Head of caudate nucleus (tissue), 42 donors: ENCODE results near the gene MRPL55.
A peak's percentile ranks its signal among the peaks of the same experiment; 100 is the strongest.

ENCODE experiments used
- DNase-seq, 42 donors: peaks; one replicate each; pipeline versions ENCODE4 v3.0.0 to v3.0.0-alpha.2; 2020 to 2021; ENCODE audit warnings: mixed read lengths in 7 of 42
- intact Hi-C: fragments of 100-400 bp; cut with DNase I; formaldehyde crosslinking; loops from one replicate; pipeline ENCODE4 v1.15.0; 2022

The MRPL55 gene

DNA sequence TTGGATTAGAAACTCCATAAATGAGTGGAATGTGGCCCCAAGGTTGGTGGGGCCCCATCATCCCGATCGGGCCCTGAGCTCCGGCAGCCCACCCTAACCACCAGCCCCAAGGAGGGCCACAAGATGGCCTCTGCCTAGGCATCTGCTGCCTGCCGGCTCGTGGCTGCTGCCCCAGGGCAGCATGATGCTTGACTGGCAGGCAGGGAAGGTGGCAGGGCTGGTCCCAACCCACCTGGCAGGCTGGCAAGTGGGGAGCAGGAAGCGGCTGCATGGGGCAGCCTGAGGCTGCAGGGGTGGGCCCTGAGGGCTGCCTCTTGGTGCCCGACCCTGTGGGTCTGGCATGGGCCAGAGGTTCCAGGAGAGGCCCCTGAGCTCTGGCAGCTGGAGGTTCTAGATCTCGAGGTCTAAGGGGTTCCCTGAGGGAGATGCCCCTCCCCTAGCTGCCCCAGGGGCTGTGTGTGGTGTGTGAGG is 39.9 kb upstream of the MRPL55 start:
- intact Hi-C loops, result no loop called here
- peak in 1 of 42 donors; percentile 12 for DNase-seq

DNA sequence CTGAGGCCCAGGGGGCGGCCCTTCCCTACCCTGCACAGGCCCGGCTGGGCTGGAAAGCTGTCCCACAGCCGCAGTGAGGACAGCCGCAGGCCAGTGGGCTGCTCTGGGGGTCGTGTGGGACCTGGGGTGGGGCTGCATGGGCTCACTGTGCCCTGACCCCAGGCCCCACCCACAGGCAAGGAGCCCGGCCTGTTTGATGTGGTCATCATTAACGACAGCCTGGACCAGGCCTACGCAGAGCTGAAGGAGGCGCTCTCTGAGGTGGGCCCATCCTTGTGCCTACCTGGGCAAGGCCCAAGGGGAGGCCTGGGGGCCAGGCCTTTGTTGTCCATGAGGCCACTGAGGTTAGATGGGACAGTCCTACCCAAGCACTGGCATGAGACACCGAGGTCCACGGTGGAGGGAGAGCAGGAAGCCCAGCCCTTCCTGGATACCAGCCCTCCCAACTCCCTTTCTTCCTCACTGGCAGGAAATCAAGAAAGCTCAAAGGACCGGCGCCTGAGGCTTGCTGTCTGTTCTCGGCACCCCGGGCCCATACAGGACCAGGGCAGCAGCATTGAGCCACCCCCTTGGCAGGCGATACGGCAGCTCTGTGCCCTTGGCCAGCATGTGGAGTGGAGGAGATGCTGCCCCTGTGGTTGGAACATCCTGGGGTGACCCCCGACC is 39.2 kb upstream of the MRPL55 start:
- peak in 8 of 42 donors; percentile 6 to 37 (median 19) for DNase-seq
- intact Hi-C loops, result no loop called here

DNA sequence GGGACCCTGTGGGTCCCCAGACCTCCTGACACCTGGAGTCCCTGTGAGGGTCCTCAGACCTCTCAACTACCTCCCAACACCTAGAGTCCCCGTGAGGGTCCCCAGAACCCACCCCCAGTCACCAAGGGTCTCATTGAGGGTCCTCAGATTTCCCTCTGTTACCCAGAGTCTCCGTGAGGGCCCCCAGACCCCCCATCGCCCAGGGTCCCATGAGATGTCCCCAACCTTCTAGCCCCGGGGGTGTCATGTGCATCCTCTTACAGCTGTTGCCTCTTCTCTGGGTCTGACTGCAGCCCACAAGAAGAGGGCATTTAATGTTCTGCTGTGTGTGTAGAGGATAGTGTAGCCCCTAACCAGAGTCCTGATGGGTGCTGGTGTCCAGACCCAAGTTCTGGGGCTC is 38.7 kb upstream of the MRPL55 start:
- intact Hi-C loops, result no loop called here
- DNase-seq, result peak in 4 of 42 donors; percentile 2 to 13 (median 8)

DNA sequence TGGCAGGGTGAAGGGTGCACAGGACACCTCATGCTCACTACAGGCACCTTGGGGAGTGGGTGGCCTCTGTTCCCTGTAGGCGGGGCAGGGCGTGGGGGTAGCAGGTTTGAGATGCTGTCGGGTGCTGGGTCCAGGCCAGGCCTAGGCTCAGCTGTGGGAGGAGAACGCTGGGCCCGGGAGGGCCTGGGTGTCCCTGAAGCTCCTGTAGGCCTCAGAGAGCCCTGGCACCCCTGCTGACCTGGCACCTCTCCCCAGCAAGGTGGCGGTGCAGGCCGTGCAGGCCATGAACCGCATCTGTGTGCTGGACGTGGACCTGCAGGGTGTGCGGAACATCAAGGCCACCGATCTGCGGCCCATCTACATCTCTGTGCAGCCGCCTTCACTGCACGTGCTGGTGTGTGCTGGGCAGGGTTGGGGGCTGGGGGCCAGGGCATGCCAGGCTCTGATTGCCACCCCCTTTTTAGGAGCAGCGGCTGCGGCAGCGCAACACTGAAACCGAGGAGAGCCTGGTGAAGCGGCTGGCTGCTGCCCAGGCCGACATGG is 38.1 kb upstream of the MRPL55 start:
- intact Hi-C loops, result no loop called here

DNA sequence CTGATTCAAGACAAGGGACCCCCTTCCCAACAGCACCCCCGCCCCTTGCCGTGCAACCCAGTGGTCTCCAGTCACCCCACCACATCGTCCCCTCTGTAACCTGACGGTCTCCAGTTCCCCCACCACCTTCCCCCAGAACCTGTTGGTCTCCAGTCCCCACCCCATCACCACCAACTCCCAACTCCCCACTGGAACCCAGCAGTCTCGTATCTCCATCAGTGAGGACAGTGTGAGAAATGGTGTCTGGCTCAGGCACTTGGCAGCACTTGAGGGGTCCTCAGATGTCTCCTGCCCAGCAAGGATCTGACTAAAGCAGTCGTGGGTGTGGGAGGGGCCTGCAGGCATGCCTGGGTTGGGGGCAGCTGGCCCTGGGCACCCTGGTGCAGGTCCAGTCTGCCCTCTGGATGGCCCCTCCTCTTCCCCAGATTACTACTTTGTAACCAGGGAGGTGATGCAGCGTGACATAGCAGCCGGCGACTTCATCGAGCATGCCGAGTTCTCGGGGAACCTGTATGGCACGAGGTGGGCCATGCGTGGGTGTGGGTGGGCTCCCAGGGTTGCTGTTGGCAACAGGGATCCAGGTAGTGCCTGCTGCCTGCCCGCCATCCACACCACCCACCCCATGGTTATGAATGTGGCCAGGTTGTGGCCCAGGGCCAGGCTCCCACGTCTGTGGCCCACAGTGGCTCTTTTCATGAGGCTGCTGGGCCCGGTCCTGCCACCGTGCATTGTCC is 37.5 kb upstream of the MRPL55 start:
- intact Hi-C loops, result no loop called here
- DNase-seq, result peak in 4 of 42 donors; percentile 1 to 15 (median 10)

More for the DNA sequence above, 38.1 kb upstream of the MRPL55 start:
- peak in 5 of 42 donors; percentile 3 to 27 (median 11) for DNase-seq

DNA sequence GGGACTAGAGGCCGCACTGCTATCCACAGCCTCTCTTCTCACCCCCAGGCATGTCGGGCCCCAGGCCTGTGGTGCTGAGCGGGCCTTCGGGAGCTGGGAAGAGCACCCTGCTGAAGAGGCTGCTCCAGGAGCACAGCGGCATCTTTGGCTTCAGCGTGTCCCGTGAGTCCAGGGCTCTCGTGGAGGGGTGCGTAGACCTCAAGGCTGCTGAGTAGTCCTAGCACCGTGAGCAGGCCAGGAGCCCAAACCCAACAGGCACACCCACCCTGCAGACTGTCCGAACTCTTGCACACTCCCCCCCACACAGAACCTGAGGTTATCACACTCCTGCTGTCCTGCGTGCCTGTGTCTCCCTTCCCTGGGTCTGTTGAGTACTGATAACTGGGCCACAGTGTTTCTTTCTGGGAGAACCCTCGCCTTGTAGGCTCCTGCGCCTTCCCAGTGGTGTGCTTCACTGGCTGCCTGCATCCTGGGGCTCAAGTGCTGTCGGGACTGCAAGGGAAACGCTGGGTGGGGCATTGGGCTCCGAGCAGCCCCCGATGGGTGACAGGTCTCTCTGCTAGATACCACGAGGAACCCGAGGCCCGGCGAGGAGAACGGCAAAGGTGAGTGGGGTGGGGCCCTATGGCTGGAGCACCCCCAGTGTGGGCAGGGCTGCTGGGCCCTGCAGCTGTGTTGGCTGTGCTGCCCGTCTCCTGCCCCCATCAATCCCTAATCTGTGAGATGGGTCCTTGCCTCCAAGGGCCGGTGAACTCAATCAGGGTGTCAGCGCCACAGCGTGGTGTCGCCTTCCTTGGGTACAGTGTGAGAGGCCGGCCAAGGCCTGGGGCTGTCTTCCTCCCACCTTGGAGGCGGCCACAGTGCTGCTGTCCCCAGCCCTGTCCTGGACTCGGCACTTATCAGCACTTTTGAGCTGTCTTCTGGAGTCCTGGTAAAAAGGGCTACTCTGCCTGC is 36.6 kb upstream of the MRPL55 start:
- peak in 1 of 42 donors; percentile 4 for DNase-seq
- intact Hi-C loops, result no loop called here

DNA sequence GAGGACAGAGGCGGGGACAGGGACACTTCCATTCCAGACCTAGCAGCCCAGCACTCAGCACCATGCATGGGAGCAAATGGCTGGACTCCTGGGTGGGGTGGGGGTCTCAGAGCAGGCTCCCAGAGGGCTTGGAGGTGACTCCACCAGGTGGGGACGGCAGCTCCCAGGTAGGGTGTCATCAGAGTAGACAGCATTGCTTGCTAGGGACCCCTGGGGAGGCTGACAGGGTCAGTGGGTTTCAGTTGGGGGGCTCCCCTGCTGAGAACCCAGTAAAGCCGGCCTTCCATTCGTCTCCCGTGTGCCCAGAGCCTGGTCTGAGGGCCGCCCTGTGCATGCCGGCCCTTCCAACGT is 35.9 kb upstream of the MRPL55 start:
- intact Hi-C loops, result no loop called here
- peak in 1 of 42 donors; percentile 7 for DNase-seq

DNA sequence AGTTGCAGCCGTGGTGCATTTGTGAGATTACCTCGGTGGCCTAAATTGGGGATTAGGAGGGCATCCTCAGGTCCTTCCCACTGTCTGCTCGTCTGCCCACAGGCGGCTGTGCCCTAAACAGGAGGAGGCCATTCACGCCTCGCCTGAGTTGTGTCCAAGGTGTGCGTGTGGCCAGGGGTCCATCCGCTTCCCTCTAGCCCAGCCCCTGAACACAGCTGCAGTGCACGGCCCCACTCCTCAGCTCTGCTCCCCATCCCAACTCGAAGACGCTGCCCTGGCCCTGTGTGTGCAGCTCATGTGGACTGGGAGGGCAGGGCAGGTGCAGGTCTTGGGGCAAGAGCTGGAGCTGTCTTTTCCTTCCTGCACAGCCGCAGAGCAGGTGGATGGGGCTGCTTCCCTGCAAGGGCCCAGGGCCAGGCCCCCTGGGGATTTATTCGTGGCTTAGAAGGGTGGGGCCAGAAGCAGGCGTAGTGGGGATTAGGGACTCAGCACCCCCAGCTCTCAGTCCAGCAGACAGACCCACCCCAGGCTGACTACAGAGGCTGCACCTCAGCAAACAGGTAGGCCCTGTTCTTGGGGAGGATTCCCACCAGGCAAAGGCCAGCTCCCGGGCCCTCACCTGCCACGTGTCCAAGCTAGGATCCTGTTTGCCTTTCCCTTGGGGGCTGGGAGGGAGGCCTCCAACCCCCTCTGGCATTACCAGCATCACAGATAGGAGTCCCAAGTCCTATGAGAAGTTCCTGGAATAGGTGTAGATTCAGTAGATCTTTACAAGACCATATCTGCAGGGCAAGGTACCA is 35.3 kb upstream of the MRPL55 start:
- peak in 1 of 42 donors; percentile 9 for DNase-seq
- intact Hi-C loops, result no loop called here

DNA sequence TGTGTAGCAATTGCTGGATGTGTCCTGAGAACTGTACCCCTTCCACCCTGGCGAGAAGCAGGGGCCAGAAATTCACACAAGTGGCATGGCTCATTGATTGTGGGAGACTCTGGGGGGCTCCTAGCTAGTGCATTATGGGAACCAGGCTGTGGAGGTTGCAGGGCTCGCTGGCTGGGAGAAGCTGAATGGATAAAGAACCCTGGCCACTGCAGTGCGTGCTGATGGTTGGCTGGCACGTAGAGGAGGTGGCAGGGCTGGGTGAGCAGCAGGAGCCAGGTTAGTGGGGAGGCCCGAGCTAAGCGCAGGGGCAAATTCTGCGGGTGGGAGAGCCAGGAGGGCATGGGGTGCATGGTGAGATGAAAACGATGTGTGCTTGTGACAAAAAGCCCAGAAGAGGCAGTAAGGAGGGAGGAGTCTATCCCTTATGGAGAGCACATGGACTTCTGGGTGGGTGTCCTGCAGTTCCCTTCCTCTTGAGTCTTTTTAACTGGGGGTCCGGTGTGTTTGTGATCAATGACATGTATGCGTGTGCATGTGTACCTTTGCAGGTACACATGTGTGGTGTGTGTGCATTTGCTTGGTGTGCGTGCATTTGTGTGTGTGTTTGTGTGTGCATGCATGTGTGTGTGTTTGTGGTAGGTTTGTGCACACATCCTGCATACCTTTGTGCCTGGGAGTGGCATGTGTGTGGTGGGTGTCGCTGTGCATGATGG is 34.5 kb upstream of the MRPL55 start:
- peak in 3 of 42 donors; percentile 2 to 40 (median 5) for DNase-seq
- intact Hi-C loops, result no loop called here

DNA sequence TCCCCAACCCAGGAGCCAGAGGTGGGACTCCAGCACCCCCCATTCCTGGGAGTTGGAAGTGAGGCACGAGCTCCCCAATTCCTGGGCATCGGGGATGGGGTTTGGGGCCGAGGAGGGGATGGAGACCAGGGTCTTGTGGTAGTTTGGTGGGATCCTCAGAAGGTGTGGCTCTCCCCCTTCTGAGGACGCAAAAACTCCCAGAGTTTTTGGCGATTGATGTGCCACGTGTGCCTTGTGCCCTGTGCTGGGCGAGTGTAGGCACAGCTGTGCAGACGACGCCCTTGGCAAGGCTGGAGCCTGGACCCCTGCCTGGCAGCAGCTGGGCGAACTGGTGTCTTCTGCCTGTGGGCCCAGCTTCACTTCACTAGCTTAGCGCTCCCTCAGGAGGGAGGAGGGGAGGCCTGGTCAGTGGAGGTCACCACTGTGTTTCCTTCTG is 33.6 kb upstream of the MRPL55 start:
- peak in 15 of 42 donors; percentile 7 to 66 (median 48) for DNase-seq
- intact Hi-C loops, result no loop called here

DNA sequence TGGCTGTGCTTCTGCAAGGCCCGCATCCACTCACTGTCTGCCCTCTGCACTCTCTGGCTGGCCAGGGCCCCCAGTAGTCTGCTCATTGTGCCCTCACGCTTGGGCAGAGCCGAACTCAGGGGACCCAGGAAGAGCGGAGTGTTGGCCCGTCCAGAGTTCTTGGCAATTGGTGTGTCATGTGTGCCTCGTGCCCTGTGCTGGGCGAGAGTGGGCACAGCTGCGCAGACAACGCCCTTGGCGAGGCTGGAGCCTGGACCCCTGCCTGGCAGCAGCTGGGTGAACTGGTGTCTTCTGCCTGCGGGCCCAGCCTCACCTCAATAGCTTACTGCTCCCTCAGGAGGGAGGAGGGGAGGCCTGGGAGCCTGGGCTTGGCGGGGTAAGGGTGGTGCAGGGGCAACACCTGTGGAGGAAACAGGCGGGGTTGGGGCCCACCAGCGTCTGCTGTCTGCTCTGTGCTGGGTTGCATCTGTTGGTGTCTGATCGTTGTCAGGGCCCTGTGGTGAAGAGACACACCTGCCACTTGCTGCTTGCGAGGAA is 33.1 kb upstream of the MRPL55 start:
- peak in 10 of 42 donors; percentile 8 to 53 (median 26) for DNase-seq
- intact Hi-C loops, result no loop called here

DNA sequence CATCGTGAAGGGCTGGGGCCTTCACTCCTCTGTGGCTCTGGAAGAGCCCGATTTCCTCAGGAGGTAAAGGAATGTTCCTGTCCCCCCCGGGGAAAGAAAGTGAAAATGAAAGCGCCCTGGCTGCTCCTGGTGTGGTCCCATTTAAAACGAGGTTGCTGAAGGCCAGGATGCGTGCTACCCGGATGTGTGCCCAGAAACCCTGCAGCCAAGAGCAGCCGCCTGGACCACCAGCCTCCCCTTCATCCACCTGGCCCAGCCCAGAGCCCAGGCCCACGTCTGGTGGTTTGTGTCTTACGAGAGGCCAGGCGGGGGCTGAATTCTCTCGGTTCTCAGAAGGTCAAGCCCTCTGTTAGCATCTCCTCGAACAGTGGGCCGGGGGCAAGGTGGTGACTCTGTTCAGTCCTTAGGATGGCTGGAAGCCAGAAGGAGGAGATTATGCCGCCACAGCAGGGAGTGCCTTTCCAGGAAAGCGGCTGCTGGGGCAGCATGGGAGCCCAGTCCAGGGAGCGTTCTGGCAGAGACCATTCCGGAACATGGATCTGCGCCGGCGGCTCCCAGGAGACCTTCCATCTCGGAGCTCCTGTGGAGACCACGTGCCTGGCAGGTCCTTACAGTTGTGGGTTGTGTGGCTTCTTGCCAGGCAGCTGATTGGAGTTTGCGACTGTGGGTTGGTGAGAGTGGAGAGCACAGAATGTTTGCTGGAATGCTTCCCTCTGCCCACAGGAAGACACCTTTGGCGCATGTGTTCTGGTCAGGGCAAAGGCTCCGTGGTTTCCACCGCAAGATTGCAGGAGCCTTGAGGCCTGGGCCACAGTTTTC is 32.3 kb upstream of the MRPL55 start:
- DNase-seq, result peak in 9 of 42 donors; percentile 9 to 46 (median 21)
- intact Hi-C loops, result loop anchor here (2.0 kb wide), 1 partner anchor 23 kb away; the partner anchor contains the start of gene IBA57

DNA sequence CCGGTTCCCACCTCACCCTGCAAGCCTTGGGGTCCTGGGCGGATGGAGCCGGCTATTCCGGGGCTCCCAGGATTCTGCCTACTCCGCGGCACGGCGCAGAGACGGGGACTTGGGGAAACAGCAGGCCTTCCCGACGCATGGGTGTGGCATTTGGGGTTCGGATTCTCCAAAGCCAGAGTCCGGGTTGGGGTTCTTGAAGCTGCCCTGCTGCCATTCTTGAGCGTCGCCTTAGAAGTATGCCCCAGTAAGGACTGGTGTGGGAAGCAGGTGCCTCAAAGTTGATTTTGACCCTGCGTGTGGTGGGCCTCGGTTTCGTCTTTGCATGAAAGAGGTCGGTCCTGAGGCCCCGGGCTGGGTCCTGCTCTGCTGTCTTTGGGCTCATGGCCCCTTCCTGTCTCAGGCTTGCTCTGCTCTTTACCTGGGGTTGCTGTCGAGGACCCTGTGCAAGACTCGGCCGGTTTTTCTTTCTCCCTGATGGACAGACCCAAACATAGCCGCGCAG is 31.7 kb upstream of the MRPL55 start:
- intact Hi-C loops, result loop anchor here (2.0 kb wide), 1 partner anchor 24 kb away; the partner anchor contains the start of gene IBA57
- DNase-seq, result no peak

DNA sequence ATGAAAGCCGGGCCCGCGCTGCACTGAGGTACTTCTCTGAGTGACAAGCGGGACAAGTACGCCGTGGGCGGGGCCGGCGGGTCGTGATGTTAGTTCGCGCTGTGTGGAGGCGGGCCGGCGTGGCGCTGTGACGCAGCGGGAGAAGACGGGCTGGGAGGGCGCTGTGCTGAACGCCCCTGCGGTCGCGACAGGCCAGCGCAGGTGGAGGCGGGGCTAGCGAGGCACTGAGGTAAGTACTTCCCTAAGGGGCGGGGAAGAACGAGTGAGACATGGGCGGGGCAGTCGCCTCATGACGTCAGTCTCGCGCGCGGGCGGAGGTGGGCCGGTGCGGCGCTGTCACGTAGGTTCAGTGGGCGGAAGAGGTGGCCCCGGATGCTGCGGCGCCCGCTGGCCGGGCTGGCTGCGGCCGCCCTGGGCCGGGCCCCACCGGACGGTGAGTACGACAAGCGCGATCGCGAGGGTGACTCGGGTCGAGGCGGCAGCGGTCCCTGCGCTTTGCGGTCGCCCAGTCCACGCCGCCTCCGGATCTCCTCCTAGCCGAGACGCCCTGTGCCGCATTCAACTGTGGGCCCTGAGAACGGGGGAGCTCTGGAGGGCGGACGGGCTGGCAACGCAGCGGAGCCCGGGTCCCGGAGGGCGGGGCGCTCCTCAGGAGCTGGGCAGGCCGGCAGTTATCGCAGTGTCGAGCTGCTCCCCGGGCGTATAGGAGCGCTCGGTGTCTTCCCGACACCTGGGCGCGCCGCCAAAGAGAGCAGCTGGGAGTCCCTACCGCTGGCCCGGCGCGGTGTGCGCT is 31.0 kb upstream of the MRPL55 start, which contains the start of gene GUK1:
Gene GUK1, plus strand, starts transcription at position 349 of the 793 bp plus-strand sequence. Its CDS starts 24 bp downstream, at position 373.
- intact Hi-C loops, result loop anchor here (2.0 kb wide), 1 partner anchor 25 kb away; the partner anchor contains the start of gene IBA57

DNA sequence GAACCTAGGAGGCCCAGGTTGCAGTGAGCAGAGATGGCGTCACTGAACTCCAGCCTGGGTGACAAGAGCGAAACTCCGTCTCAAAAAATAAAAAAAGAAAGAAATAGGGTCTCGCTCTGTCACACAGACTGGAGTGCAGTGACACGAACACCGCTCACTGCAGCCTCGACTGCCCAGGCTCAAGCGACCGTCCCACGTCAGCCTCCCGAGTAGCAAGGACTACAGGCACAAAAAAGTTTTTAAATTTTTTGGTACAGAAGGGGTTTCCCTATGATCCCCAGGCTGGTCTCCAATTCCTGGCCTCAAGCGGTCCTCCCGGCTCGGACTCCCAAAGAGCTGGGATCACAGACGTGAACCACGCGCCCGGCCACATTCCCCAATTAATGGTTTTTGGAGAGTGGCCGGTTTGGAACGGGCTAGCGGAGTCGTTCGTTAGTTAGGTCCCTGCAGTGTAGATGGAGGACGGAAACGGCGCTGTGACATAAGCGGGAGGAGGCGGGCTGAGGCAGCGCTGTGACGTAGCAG is 30.4 kb upstream of the MRPL55 start:
- intact Hi-C loops, result no loop called here
- DNase-seq, result no peak

More for the DNA sequence above, 31.0 kb upstream of the MRPL55 start, which contains the start of gene GUK1:
- peak; percentile 96 to 100 (median 99) for DNase-seq
